CD14-positive monocyte (primary cell): Measurements from ENCODE around the gene MAD1L1. TPM values are rescaled to one million over a fixed set of nuclear protein-coding genes. Genes with fewer than 3 reads are reported as not detected.

Source experiments
- DNase-seq, 3 donors: peaks; one replicate each; pipeline ENCODE4 v3.0.0-alpha.2; 2011 to 2022
- H2AFZ ChIP-seq: 2 replicates; pipeline ENCODE4 v1.6.0; 2012; ENCODE audit warnings: mild to moderate bottlenecking, low read depth, low read length, inconsistent platforms; ENCODE audit not compliant: insufficient read depth, poor library complexity, severe bottlenecking
- H3K27ac ChIP-seq, 2 donors: 1 replicate in 1 of 2; 2 replicates in 1 of 2; pipeline ENCODE4 v1.5.1; 2012 to 2013; ENCODE audit warnings: low read length in 2 of 2, control low read depth in 1 of 2, inconsistent platforms in 1 of 2, low read depth in 1 of 2, mild to moderate bottlenecking in 1 of 2
- H3K27me3 ChIP-seq, 2 donors: one replicate each; pipeline versions ENCODE4 v1.6.0 to v1.6.1; 2011 to 2013; ENCODE audit warnings: low read length in 2 of 2; ENCODE audit not compliant: control insufficient read depth in 2 of 2, insufficient read depth in 2 of 2
- H3K36me3 ChIP-seq, 2 donors: replicated peaks in 1 of 2; 1 replicate in 1 of 2; 2 replicates in 1 of 2; pipeline versions ENCODE4 v1.5.1 to v1.6.1; 2012 to 2013; ENCODE audit warnings: low read length in 2 of 2, control low read depth in 1 of 2, inconsistent platforms in 1 of 2, mild to moderate bottlenecking in 1 of 2; ENCODE audit not compliant: insufficient read depth in 2 of 2, control insufficient read depth in 1 of 2
- H3K4me1 ChIP-seq, 2 donors: 1 replicate in 1 of 2; 2 replicates in 1 of 2; pipeline versions ENCODE4 v1.5.1 to v1.6.1; 2012 to 2013; ENCODE audit warnings: low read length in 2 of 2, control low read depth in 1 of 2, inconsistent platforms in 1 of 2, mild to moderate bottlenecking in 1 of 2, moderate library complexity in 1 of 2; ENCODE audit not compliant: insufficient read depth in 2 of 2, control insufficient read depth in 1 of 2
- H3K4me2 ChIP-seq: replicated peaks from 2 replicates; pipeline ENCODE3; 2012; ENCODE audit warnings: low read length, moderate library complexity, mild to moderate bottlenecking; ENCODE audit not compliant: poor library complexity, severe bottlenecking; ENCODE audit errors: extremely low read depth
- H3K4me3 ChIP-seq, 3 experiments: fragments of 200-600 bp in 1 of 3; sonication (generic) in 1 of 3; replicated peaks in 1 of 3; 1 replicate in 2 of 3; 2 replicates in 1 of 3; pipeline ENCODE4 v1.5.1; 2011 to 2013; ENCODE audit warnings: low read length in 3 of 3, mild to moderate bottlenecking in 3 of 3, control low read depth in 2 of 3, low read depth in 2 of 3, inconsistent platforms in 1 of 3, moderate library complexity in 1 of 3
- H3K79me2 ChIP-seq: 2 replicates; pipeline ENCODE4 v1.6.0; 2012; ENCODE audit warnings: mild to moderate bottlenecking, control low read depth, inconsistent platforms, low read length, moderate library complexity; ENCODE audit not compliant: insufficient read depth
- H3K9ac ChIP-seq: 2 replicates; pipeline ENCODE4 v1.6.0; 2017; ENCODE audit warnings: low read length, mild to moderate bottlenecking; ENCODE audit not compliant: insufficient read depth, poor library complexity, severe bottlenecking
- H3K9me3 ChIP-seq, 2 donors: replicated peaks in 1 of 2; 1 replicate in 1 of 2; 2 replicates in 1 of 2; pipeline versions ENCODE4 v1.5.1 to v1.6.1; 2012 to 2013; ENCODE audit warnings: low read length in 2 of 2, control low read depth in 1 of 2; ENCODE audit not compliant: control insufficient read depth in 1 of 2, insufficient read depth in 1 of 2
- H4K20me1 ChIP-seq: 2 replicates; pipeline ENCODE4 v1.6.0; 2012; ENCODE audit warnings: mild to moderate bottlenecking, low read length, control low read depth, moderate library complexity; ENCODE audit not compliant: insufficient read depth
- H3K27ac Mint-ChIP-seq, 7 donors: one replicate each; pipeline ENCODE4 v1.8.0; 2020; ENCODE audit warnings: mild to moderate bottlenecking in 7 of 7, mixed read lengths in 7 of 7, moderate library complexity in 6 of 7, inconsistent platforms in 2 of 7
- H3K27me3 Mint-ChIP-seq, 3 donors: one replicate each; pipeline ENCODE4 v1.8.0; 2021 to 2022; ENCODE audit warnings: low read depth in 3 of 3, mild to moderate bottlenecking in 3 of 3, mixed read lengths in 3 of 3, moderate library complexity in 3 of 3, inconsistent platforms in 1 of 3
- H3K36me3 Mint-ChIP-seq, 2 donors: one replicate each; pipeline ENCODE4 v1.8.0; 2020; ENCODE audit warnings: mixed read lengths in 2 of 2, inconsistent platforms in 1 of 2, mild to moderate bottlenecking in 1 of 2
- H3K4me1 Mint-ChIP-seq: one replicate; pipeline ENCODE4 v1.8.0; 2020; ENCODE audit warnings: mild to moderate bottlenecking, mixed read lengths
- H3K4me3 Mint-ChIP-seq, 2 donors: one replicate each; pipeline ENCODE4 v1.8.0; 2020; ENCODE audit warnings: mild to moderate bottlenecking in 2 of 2, mixed read lengths in 2 of 2, moderate library complexity in 1 of 2
- H3K9me3 Mint-ChIP-seq, 7 donors: one replicate each; pipeline ENCODE4 v1.8.0; 2020 to 2022; ENCODE audit warnings: mixed read lengths in 7 of 7, mild to moderate bottlenecking in 6 of 7, moderate library complexity in 6 of 7, inconsistent platforms in 2 of 7
- CTCF ChIP-seq: fragments of 200-600 bp; IDR thresholded peaks from one replicate; pipeline ENCODE4 v1.8.0; 2022; ENCODE audit warnings: antibody characterized with exemption, mild to moderate bottlenecking
- WGBS: methylation state at CpG from one replicate; pipeline ENCODE4 v1.1.5; 2013; ENCODE audit warnings: missing lambda C conversion rate; ENCODE audit not compliant: insufficient coverage; 5-methylcytosine and 5-hydroxymethylcytosine counted together
- intact Hi-C, 2 donors: fragments of 100-400 bp; cut with micrococcal nuclease; formaldehyde crosslinking; loops; one replicate each; pipeline versions ENCODE4 v1.15.0 to v1.15.1; 2023
- polyA plus RNA-seq, 3 donors: library from polyadenylated mRNA; depleted of rRNA in 1 of 3; unstranded in 2 of 3; stranded (reverse) in 1 of 3; fragments of 300-500 nt in 2 of 3; fragments of >200 nt in 1 of 3; fragmentation: Illumina TruSeq in 2 of 3; gene quantifications; 1 replicate in 2 of 3; 2 replicates in 1 of 3; pipeline ENCODE4 v1.2.3, GENCODE V29; 2012 to 2021

MAD1L1 gene
- polyA plus RNA-seq, 3 donors = 22.0 to 39.4 (median 33.2) TPM

- H3K36me3 ChIP-seq = peaks cover 9 to 19% of the 10 kb centered on the region in 2 donors
- Mint-ChIP-seq H3K4me3 (no peak overlapping the region), H3K27ac (no peak overlapping the region), H3K9me3 (no peaks in the 10 kb centered on the region), H3K4me1 (peaks cover 3% of the 10 kb centered on the region), H3K36me3 (peaks cover 41 to 55% of the 10 kb centered on the region in 2 donors), H3K27me3 (peaks cover 0 to 3% (median 0%) of the 10 kb centered on the region in 3 donors)
- H3K27ac ChIP-seq = no peak overlapping the region
- no peak overlapping the region for H3K4me3 ChIP-seq
- no peaks in the 10 kb centered on the region for H3K9me3 ChIP-seq
- DNase-seq = no peak
- intact Hi-C loops = no loop called here
- no peak overlapping the region for H2AFZ ChIP-seq
- WGBS = no CpG with 5 or more reads among the region's 9 CpGs
- no peak overlapping the region for H3K9ac ChIP-seq
- peaks cover 13% of the 10 kb centered on the region for H4K20me1 ChIP-seq
- no peak overlapping the region for H3K4me2 ChIP-seq
- no peaks in the 10 kb centered on the region for H3K4me1 ChIP-seq
- H3K79me2 ChIP-seq = no peaks in the 10 kb centered on the region
- no peaks in the 10 kb centered on the region for H3K27me3 ChIP-seq
- TF ChIP-seq CTCF = no peak
Measured at GRCh38 chr7:2152646-2153045, 80.1 kb downstream of the MAD1L1 start.

- Mint-ChIP-seq H3K36me3 (peaks cover 44 to 61% of the 10 kb centered on the region in 2 donors), H3K9me3 (no peaks in the 10 kb centered on the region), H3K27ac (peak overlapping the region in 1 of 7 donors; percentile 10), H3K4me3 (no peak overlapping the region), H3K27me3 (no peaks in the 10 kb centered on the region), H3K4me1 (peaks cover 3% of the 10 kb centered on the region)
- intact Hi-C loops = no loop called here
- H3K9ac ChIP-seq = no peak overlapping the region
- 92% methylated on average over 21 of the region's 24 CpGs for WGBS
- no peak overlapping the region for H3K4me3 ChIP-seq
- H3K36me3 ChIP-seq = peaks cover 15 to 26% of the 10 kb centered on the region in 2 donors
- no peaks in the 10 kb centered on the region for H3K27me3 ChIP-seq
- H3K4me2 ChIP-seq = no peak overlapping the region
- DNase-seq = no peak
- no peak overlapping the region for H2AFZ ChIP-seq
- no peaks in the 10 kb centered on the region for H3K79me2 ChIP-seq
- TF ChIP-seq CTCF = no peak
- H3K4me1 ChIP-seq = no peaks in the 10 kb centered on the region
- H3K27ac ChIP-seq = no peak overlapping the region
- no peaks in the 10 kb centered on the region for H3K9me3 ChIP-seq
- peaks cover 8% of the 10 kb centered on the region for H4K20me1 ChIP-seq
Measured at GRCh38 chr7:2151801-2152612, 80.7 kb downstream of the MAD1L1 start.
